NCI-H1436 (cell line): ENCODE measurements around the gene ZKSCAN1.

Experiments
- DNase-seq: peaks from one replicate; lab custom pipeline; 2025; lab: John Stamatoyannopoulos, UW

The ZKSCAN1 gene

DNA sequence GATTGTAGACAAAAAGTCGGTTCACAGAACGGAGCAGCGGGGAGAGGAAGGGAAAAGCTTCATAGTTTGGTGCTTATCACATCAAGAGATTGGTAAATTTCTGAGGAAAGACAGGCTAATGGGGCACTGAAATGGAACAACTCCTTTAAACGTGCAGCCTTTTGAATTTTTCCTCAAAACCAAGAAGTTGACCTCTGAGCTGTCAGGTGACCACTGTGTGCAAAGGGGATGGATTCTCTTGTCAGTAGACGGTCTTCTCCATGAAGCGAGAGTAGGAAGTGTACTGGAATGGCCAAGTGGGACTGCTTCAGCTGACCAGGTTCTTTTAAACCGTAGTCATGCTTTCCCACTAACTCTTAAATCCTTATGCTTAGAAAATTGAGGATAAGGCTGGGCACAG, 22.9 kb downstream of the ZKSCAN1 start:
- DNase-seq: no peak

DNA sequence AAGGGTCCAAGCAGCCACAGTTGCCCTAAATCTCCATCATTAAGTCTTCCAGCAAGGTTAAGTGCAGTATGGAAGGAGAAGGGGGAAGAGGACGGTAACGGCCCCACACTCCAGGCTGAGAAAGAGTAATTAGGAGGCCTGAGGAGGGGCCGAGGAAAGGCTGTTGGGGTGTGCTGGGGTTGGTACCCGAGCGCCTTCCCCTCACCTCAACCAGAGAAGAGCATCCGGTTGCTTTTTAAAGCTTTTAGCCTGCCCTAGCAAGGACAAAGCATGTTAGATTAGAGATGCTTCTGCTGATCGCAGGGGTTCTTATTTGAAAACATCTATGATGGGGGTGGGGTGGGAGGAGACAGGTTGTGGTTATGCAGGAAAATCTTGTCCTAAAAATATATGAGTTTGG, 25.2 kb downstream of the ZKSCAN1 start:
- DNase-seq: no peak

DNA sequence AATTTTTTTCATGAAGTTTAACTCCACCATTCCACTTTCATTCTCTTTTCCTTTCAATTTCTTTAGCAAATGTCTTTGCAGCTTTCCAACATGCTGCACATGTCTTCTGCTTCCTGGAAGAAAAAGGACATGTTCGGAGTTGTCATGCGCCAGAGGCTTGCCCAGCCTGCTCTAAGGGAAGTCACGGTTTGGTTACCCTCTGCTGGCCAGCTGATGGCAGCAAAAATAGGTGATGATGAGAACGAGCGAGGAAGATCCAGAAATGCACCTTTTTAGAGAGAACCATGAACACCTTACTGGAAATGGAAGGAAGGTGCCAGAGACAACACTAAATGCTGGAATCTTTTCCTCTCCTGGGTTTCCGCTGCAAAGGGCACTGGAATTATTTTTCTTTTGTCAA, 29.3 kb downstream of the ZKSCAN1 start:
- DNase-seq: no peak

DNA sequence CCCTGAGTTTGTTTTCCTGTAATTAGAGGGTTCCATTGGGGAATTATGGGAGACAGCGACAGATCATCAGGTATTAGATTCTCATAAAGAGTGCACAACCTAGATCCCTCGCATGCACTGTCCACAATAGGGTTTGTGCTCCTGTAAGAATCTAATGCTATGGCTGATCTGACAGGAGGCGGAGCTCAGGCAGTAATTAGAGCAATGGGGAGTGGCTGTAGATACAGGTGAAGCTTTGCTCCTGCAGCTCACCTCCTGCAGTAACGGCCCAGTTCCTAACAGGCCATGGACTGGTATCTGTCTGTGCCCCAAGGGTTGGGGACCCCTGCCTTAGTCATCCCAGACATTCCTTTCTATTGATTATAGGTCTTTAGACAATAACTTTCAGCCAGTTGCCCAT, 33.3 kb downstream of the ZKSCAN1 start:
- DNase-seq: no peak

DNA sequence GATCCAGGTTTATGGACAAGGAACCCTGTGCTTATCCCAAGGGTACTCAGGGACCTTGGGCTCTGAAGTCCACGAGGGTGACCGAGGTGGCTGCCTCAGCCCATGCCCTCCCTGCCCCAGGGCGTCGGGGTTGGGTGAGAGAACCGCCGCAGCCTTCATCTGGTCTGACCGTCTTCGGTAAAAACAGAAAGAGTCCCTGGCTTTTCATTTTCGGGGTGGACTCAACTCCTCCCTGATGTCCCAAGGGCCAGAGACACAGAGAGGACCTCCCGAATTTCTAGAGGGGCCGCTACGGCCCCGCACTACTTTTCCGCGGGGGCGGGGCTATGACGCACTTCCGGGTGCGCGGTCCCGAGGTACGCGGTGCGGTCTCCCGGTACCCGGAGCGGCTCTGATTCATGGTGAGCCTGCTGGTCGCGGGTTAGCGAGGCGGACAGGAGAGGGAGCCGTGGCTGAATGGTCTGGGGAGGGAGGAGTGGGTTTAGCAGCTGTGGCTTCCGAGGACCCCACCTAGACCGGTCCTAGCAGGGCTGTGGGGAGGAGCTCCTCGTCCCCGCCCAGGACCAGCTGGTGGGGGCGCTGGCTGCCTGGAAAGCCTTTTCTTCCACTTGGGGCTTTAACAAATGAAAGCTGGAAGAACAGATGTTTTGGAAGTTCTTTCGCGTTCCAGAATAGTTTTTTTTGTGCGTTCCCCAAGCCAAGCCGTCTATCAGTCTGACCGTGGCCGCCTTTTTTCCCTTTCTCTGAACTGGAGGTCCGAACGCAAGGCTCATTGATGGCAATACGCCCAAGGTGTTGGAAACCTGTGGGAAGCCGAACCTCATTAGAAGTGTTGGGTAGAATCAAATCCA, 34.3 kb downstream of the ZKSCAN1 start, which contains the start of gene ZSCAN21:
Gene ZSCAN21, plus strand, starts transcription at position 334 of the 851 bp plus-strand sequence. CDS start 7,233 bp downstream, outside the sequence.
- DNase-seq: peak; percentile 78

DNA sequence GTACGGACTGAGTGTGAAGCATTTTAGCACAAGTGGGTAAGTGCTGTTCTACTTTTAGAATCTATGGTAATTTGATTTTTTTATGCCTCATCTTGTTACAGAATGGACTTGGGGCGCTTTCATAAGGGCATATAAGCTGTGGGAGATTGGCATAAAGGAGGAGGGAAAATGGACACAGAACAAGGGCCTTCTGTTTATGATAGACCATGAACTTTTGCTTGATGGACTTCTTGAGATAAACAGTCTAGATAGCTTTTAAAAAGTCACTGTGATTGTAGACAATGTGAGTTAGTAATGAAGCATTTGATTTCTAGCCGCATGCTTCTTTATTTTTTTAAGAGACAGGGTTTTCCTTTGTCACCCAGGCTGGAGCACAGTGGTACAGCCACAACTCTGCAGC, 36.2 kb downstream of the ZKSCAN1 start:
- DNase-seq: no peak

DNA sequence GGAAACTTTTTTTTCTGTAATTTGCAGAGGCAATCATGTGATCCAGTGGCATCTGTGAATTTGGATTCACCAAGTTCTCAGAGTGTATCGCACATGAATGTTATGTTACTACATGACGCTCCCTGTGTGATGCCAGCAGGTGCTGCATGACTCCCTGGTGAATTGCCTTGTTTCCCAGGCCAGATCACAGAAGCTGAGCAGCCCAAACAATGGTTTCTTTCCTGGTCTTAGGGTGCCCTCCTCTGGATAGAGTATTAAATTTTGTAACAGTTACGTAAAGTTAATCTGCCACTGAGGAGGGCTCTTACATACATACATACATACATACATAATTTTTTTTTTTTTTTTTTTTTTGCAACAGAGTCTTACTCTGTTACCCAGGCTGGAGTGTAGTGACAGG, 37.8 kb downstream of the ZKSCAN1 start:
- DNase-seq: peak; percentile 84

DNA sequence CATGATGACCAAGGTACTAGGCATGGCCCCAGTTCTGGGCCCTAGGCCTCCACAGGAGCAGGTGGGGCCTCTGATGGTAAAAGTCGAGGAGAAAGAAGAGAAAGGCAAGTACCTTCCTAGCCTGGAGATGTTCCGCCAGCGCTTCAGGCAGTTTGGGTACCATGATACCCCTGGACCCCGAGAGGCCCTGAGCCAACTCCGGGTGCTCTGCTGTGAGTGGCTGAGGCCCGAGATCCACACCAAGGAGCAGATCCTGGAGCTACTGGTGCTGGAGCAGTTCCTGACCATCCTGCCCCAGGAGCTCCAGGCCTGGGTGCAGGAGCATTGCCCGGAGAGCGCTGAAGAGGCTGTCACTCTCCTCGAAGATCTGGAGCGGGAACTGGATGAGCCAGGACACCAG, 41.6 kb downstream of the ZKSCAN1 start:
- no peak for DNase-seq

DNA sequence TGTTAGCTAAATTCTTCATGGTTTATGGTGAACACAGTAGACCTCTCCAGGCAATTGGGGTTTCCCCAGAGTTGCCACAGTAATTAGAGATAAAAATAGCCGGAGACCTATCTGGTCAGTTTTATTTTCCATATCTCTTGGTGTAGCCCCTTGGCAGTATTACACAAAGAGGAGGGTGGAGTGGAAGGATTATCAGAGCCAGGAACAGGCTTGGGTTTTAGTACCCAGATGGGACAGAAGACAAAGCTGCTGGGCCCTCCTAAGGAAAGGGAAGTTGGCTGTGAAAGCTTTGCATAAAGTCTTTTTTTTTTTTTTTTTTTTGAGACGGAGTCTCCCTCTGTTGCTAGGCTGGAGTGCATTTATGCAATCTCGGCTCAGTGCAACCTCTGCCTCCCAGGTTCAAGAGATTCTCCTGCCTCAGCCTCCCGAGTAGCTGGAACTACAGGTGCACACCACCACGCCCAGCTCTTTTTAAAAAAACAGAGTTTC, 43.9 kb downstream of the ZKSCAN1 start:
- no peak for DNase-seq

DNA sequence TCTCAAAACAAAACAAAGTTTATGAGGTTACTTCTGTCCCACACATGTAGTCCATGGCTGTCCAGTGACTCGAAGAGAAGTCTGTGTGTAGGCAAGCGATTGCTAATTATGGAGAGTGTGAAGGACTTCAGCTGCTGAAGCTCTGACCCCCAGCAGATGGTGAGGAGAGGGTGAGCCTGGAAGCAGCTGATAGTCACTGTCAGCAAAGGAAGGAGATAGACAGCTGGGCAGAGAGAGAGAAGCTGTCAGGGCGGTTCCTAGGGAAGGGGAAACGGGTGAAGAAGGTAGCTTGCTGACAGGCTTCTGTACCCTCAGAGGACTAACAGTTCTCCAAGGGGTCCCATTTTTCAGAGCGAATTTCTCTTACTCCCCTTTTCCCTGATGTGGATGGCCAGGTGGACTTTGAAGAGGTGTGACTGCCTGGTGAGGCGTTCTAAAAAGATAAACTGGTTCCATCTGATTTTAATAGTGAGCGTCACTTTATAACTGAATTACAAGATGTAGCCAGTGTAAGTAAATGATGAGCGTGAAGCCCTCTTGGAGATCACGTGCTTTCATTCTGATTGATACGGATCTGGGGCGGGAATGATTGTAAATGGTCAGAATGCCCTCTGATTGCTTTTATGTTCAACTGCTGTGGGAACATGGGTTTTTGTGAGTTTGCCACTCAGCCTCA, 46.3 kb downstream of the ZKSCAN1 start:
- no peak for DNase-seq

DNA sequence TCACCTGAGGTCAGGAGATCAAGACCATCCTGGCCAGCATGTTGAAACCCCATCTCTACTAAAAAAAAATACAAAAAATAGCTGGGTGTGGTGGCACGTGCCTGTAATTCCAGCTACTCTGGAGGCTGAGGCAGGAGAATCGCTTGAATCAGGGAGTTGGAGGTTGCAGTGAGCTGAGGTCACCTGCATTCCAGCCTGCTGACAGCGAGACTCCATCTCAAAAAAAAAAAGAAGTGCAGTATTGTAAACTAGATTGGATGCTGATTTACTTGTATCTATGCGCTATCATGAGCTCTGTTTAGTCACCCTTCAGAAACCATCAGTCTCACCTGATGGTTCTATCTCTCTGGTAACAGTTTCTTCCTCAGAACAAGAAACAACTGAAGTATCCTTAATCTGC, 48.0 kb downstream of the ZKSCAN1 start:
- no peak for DNase-seq

DNA sequence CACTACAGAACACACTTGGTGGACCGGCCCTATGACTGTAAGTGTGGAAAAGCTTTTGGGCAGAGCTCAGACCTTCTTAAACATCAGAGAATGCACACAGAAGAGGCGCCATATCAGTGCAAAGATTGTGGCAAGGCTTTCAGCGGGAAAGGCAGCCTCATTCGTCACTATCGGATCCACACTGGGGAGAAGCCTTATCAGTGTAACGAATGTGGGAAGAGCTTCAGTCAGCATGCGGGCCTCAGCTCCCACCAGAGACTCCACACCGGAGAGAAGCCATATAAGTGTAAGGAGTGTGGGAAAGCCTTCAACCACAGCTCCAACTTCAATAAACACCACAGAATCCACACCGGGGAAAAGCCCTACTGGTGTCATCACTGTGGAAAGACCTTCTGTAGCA, 48.8 kb downstream of the ZKSCAN1 start:
- no peak for DNase-seq

DNA sequence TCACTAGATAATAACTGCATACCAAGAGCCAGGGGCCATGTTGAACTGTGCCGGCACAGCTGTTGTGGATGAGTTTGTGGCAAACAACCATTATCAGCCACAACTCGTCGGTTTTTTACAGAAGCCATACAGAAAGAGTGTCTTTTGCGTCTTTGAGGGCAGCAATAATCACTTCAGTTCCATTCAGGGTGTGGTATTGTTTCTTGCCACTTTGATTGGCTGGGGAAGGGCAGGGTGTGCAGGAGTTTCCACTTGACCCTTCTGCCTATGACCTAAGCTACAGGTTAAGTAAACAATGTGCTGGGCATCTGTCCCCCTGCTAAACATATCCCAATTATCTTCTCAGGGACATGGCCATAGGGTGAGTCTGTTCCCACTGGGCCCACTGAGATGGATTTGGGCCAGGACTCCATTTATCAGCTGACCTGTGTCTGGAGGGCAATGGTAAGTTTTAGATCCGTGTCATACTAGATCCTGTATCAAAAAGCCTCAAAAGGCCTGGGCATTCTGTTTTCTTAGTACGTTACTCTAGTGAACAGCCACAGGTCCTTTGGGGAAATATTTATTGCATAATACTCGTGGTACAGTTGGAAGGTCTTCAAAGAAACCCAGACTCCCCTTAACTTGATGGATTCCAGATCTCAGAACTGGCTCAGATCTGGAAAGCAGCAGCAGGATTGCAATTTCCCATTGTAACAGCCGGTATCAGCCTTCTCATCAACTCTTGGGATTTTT, 50.2 kb downstream of the ZKSCAN1 start:
- DNase-seq: no peak

DNA sequence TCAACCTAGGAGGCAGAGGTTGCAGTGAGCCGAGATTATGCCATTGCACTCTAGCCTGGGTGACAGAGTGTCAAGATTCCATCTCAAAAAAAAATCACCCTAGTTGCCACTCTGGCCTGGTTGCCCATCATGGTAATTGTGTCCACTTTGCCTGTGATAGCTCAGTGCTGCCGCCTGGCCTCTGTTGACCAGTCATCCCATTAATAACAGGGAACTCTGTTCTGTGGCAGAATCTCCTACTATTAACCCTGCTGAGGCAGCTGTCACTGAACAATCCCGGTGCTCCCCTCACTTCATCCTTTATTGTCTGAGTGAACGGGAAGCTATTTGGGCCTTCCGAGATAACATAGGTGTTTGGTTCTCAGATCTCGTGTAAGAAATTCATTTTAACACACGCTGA, 51.6 kb downstream of the ZKSCAN1 start:
- no peak for DNase-seq

DNA sequence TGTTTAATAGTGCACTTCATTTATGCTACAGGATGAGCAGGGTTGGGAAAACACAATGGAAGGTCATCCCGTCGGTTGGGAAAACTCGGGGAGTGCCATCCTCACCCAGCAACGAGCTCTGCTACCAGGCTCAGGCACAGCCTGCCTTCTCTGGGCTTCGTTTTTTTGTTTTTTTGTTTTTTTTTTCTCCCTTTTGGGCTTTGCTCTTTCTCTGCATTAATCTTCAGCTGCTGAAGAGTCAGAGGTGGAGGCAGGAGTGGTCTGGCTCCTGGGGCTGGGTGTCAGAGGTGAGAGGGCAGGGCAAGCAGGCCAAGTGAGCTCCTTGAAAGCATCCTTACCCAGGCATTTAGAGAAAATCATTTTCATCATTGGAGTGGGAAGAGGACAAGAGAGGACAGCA, 54.6 kb downstream of the ZKSCAN1 start:
- no peak for DNase-seq

DNA sequence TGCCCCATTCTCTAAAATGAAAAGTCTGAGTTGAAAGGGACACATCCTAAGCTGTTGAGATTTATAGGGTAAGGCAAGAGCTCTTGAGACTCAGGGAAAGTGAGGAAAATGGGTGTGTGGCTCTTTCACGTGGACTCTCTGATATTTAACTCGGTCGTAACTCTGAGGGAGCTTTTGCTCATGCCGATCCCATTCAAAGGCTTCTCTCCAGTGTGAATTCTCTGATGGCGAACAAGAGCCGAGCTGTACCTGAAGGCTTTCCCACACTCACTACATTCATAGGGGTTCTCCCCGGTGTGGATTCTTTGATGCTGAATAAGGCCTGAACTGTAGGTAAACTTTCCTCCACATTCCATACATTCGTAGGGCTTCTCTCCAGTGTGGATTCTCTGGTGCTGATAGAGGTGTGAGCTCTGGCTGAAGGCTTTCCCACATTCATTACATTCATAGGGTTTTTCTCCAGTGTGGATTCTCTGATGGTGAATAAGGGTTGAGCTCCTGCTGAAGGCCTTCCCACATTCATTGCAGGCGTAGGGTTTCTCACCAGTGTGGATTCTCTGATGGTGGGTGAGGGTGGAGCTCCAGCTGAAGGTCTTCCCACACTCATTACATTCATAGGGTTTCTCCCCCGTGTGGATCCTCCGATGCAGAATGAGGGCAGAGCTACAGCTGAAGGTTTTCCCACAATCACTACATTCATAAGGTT, 55.8 kb downstream of the ZKSCAN1 start:
- no peak for DNase-seq

DNA sequence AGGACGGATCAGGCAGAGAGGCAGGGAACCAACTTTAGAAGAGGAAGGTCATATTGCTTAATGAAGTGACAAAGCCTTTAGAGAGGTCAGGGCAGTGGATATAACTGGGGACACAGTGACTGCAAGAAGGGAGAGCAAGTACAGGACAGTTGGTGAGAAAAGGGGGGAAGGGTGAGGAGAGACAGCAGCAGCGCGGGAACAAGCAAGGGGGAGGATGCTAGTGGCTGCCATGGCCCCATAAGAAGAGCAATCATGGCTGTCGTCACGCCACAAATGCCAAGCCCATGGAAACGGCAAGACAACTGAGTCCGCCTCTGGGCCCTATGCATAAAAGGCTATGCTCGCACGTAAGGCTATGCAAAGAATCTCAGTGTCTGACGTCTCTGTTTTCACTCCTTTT, 57.1 kb downstream of the ZKSCAN1 start:
- no peak for DNase-seq

DNA sequence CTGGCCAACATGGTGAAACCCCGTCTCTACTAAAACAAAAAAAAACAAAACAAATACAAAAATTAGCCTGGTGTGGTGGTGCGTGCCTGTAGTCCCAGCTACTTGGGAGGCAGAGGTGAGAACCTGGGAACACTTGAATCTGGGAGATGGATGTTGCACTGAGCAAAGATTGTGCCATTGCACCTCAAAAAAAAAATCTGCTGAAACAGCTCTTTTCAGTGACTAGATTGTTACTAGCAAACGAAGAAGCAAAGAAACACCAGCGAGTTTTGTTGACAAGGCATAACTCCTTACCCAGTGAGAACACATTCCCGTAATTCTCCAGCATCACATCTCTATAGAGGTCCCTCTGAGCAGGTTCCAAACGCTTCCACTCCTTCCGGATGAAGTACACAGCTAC, 59.4 kb downstream of the ZKSCAN1 start:
- no peak for DNase-seq

DNA sequence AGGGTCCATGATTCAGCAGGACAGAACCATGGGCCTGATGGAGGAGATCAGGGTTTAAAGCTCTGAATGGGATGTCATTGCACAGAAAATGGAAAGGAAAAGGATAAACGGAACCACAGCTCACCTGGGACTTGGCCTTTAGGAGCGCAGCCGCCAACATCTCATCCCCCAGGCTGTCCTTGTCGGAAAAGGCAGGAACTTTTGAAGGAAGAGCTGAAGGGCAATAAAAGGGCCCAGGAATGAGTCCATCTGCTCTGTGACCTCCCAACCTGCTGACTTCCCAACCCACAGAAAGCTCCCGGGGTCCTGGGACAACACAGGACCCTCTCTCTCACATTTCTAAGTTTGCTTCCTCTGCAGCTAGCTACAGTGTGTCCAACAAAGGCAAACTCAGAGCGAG, 60.0 kb downstream of the ZKSCAN1 start:
- no peak for DNase-seq

DNA sequence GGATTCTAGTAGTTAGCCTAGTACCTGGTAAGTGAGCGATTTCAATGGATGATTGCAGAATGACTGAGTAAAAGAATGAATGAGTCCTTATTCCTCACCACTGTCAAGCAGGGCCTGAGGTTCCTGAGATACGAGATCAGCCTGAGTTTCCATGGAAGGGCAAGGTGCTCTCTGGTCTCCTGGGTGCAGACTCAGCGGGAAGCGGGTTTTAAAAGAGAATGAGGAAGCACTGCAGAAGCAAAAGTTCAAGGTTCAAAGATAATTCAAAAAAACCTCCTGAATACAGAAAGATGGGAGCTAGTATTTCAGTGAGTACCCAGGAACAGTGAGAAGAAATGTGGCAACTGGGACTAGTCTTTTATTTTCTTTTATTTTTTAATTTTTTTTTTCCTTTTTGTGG, 61.8 kb downstream of the ZKSCAN1 start:
- no peak for DNase-seq

DNA sequence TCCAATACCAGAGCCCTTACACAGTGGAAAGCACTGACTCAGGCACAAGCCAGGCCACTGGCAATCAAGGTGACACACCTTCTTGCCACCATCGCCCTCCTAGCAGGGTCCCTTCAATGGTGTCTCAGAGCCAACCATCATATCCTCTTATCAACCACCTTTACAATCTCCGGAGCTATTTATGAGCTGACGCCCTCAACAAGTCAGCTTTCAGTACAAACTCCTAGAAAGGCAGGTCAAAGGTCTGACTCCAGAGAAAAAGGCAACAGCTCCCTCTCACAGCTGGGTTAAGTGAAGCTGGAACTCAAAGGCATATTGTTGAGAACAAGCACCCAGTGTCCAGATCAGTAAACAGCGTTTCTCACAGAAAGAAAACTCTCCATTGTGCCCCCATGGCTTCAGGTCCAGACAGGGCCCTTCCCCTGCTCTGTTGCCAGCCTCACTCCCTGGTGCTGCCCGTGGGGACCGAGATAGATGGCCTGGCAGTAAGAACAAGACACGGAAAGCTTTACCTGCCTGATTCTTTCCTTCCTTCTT, 63.7 kb downstream of the ZKSCAN1 start:
- DNase-seq: no peak
